GM18498 (cell line): ENCODE results near the gene ATF2.

Experiments
- ATAC-seq: cut with Tn5 transposase; IDR thresholded peaks from one replicate; pipeline ENCODE4 v1.9.1; 2021; ENCODE audit warnings: mild to moderate bottlenecking, moderate library complexity; ENCODE audit not compliant: unreplicated experiment

ATF2 gene

DNA sequence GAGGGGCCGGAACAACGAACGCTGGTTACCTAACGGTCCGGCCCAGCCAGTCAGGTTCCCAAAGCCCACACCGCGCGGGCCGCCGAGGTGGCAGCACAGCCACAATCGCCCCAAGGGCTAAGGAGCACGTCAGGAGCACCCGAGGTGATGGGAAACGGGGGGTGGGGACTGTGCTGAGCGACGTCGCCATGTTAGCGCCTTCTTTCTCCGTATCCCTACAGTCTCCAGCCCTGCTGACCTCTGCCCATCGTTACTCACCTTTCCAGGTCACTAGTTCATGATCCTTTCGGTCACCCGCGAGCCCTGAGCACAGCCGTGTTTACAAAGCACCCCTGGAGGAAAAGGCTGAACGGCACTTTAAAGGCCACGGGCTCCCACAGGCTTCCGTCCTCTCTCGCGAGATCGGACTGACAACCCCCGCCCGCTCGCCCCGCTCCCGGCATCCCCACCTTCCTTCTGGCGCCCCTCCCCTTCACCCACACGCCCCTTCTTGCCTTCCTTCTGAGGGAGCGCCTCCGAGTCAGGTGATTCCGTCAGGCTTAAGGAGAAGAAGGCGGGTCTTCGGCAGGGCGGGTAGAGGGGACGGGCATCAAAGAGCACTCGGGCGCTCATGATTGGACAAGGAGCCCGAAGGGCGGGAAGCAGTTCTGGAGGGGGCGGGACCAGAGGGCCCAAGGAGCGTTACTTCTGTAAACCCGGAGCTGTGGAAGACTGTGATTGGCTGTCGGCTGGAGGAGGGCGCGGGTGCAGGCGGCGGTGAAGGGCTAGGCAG is at the start of gene ATF2:
Gene ATF2, minus strand, starts transcription at position 412 of the 772 bp plus-strand sequence. CDS start 31,760 bp downstream, outside the sequence.
- ATAC-seq = peak; percentile 94

DNA sequence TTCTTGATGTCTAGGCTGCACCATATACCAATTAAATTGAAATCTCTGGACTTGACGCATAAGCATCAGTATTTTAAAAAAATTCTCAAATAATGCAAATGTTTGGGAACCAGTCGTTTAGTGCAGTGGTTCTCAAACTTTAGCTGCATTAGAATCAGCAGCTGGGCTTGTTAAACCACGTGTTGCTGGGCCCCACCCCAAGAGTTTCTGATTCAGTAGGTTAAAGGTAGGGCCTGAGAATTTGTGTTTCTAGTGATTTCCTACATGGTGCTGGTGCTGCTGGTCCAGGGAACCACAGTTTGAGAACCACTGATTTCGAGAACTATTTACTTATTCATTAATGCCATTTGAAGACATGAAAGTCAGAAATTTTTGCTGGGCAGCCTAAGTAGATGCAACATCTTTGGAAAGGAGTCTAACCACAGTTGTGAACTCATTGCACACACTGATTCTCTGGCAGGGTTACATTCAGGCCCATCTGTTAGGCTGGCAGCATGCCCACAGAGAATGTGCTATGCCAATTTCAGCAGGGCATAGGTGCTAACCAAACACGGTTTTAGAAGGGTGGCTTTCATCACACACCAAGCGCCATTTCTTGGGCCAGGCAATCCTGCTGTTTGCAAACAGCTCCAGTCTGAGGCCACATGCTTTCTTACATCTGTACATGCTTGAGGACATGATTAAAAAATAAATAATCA is 39.9 kb upstream of the ATF2 start:
- no peak for ATAC-seq

DNA sequence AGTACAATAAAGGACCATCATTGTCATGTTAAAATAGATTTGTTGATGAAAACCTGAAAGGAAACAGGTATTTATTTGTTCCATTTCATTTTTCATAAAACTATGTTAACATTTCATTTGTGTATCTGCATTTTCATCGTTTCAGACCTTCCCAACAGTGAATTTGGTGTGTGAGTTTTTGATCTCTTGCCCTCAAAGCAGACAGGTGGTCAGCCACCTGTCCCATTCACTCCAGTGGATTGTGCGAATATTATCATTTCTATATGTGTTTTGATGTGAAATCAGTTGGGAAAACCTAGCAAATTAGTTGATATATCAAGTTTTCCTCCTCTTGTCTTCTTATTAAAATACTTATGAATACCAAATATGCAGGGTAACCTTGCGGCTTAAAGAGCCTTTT is 38.9 kb upstream of the ATF2 start:
- ATAC-seq = no peak

DNA sequence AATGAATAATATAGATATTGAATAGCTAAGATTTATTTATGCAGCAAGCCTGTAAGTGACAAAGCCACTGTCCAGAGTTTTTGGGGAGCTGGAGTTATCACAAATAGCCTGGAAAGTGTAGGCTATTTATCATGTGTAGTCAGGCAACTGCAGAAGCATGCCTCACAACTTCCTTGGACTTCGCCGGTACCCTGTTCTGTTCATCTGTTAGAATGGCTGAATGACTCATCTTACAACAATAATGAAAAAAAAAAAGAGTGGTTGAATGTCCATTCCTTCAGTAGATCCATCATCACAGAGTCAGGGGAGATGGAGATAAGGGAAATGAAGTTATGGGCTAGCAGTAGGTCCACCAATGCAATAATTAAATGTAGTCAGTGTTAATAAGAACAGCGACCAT is 37.5 kb upstream of the ATF2 start:
- ATAC-seq = no peak

GRCh38 chr2:175203621-175204496 is 35.9 kb upstream of the ATF2 start:
- peak; percentile 86 for ATAC-seq

DNA sequence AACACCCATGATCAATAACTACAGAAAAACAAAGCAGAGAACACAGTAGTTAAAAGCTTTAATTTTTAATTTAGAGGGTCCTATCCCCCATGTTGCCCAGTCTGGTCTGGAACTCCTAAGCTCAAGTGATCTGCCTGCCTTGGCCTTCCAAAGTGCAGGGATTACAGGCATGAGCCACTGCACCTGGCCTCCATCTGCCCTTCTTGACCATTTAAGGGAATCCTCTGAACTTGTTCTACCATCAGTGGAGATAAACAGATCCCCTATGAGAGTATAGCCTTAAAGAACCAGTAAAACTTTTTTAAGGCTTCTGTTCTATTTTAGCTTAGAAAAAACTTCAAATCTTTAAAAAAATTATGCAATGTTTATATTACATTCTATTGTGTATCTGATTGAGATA is 27.0 kb upstream of the ATF2 start:
- no peak for ATAC-seq

DNA sequence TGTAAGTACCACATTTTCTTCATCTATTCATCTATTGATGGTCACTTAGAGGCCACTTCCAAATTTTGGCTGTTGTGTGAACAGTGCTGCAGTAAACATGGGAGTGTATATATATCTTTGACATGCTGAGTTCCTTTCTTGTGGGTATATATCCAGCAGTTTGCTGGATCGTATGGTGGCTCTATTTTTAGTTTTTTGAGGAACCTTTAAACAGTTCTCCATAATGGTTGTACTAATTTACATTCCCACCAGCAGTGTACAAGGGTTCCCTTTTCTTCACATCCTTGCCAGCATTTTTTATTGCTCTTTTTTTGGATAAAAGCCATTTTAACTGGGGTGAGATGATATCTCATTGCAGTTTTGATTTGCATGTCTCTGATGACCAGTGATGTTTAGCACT is 20.8 kb upstream of the ATF2 start:
- ATAC-seq = no peak

GRCh38 chr2:175187378-175187777 is 19.4 kb upstream of the ATF2 start:
- ATAC-seq = peak; percentile 87

DNA sequence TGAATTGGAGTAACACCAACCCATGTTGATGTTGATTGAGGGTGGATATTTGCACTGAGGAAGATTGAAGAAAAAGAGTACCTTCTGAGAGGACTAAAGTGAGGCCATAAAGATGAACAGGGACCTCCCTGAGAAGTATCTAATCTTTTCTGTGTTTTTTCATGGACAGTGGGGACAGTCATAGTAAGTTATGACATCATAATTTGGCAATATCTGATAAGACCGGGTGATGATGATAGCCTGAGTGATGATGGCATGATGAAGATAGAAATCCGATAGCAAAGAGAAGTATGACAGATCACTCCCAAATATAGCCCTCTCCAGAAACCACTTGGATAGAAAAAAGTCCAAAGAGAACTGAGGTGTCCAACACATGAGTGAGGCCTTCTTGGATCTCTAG is 15.7 kb upstream of the ATF2 start:
- ATAC-seq = no peak

DNA sequence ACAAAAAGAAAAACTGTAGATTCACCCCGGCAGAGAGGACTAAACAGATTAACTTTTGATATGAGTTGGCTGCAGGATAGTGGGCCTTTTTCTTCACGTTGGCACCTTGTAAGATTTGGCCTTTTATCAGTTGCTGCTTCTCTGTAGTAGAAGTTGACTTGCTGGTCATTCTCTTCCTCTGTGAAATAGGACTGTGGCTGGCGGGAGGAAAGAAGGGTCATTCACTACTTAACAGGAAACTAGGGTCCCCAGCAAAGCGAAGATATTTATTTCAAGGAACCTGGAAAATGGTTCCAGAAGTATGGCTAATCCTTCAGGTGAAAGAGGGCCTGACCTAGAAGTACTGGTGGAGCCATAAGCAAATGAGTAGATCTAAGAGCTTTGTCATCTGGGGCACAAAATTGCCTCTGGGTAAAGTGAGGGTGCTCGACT is 13.9 kb upstream of the ATF2 start:
- no peak for ATAC-seq

DNA sequence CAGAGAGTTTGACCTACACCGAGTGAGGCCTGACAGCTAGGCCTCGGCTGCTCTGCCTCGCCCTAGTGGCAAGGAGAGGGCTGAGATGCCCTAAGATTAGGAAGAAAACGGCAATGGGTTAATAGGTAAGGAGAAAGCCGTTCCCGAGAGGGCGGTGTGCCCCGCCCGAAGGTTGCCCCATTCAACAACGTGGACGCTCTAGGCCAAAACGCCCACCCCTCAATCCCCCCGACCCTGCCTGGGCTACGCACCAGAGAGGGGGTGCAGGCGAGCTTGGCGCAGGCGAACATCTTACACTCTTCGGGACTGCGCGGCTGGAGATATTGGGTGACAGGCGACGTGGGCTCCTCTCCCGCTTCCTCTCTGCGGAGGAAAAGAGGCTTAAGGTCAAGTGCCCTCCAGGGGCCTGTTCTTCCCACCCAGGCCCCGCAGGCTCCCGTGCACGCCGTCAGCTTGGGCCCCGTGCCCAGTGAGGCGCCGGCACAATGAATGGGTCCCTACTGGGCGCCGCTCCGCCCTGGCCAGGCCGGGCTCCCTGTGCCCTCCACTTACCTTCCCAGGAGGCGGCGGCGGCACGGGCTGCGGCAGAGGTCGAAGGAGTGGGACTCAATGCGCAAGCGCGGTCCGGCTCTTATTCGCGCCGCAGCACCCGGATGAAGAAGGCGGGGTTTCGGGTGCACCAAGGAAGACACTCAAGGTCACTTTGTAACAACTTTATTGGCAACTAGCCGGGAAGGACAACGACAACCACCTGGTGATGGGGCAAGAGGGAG is 13.3 kb upstream of the ATF2 start, which contains the start of gene ATP5MC3:
Gene ATP5MC3, minus strand, starts transcription at position 607 of the 773 bp plus-strand sequence. Its CDS starts 317 bp downstream, at position 290.
- ATAC-seq = peak; percentile 93

DNA sequence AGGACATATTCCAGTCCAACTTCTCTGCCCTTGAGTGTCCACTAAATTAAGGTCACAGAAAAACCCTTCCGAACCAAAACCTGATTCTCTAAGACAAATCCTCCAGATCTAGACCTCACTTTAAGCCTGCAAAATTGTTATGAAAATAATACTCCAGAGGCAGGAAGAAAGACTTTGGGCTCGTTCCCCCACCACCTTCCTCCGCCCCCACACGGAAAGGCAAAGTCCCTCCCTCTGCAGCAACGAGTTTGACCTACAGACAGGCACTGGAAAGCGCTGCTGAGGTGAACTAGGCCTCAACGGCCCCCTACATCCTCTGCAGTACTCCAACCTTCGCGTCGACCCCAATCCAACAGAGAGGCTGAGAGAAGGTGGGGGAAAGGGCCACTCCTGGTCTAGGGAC is 12.7 kb upstream of the ATF2 start:
- peak; percentile 54 for ATAC-seq

DNA sequence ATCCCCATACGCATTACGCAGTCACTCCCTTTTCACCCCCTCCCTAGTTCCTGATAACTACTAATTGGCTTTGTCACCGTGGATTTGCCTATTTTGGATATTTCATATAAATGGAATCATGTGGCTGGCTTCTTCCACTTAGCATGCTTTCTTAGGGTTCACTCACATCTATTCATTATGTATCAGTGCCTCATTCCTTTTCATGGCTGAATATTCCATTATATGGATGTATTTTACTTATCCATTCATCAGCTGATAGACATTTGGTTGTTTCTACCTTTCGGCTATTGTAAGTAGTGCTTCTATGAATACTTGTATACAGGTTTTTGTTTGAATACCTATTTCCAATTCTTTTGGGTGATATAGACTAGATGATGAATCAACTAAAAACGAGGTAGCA is 8.6 kb upstream of the ATF2 start:
- ATAC-seq = no peak

DNA sequence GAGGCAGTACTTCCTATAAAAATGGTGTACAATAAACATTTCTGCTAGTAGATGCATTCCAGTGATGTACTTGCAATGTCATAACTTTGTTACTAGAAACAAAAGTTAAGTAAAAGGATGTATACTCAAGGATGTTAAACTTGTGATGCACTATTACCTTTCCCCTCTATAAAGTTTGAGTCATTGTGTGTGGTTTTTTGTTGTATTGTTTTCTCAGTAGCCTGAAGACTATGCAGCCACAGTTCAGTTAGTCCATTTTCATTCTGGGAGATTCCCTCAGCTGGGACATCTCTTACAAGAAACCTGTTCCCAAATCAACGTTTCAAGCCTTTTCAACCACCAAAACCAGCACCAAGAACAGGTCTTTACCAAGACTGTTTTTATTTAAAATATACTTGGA is 7.9 kb upstream of the ATF2 start:
- no peak for ATAC-seq

GRCh38 chr2:175175320-175175719 is 7.3 kb upstream of the ATF2 start:
- ATAC-seq = no peak

DNA sequence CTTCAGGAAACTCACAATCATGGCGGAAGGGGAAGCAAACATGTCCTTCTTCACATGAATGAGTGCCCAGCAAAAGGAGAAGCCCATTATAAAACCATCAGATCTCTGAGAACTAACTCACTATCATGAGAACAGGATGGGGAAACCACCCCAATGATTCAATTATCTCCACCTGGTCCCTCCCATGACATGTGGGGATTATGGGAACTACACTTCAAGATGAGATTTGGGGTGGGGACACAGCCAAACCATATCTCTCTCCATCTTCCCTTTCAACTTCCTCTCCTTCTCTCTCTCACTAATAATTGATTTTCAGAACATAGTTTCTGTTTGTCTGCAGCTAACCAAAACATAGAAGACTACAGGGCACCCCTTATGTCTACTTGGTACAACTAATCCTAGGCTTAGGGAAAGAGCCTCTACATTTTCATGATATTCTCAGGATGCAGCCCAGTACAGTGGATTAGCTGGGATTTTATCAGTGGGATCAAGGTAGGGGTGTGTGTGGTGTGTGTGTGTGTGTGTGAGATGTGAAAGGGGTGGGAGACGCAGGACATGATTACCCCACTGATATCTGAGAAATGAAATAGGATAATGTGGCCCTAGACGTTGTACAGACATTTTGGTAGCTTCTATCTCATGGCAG is 2.8 kb upstream of the ATF2 start:
- no peak for ATAC-seq

DNA sequence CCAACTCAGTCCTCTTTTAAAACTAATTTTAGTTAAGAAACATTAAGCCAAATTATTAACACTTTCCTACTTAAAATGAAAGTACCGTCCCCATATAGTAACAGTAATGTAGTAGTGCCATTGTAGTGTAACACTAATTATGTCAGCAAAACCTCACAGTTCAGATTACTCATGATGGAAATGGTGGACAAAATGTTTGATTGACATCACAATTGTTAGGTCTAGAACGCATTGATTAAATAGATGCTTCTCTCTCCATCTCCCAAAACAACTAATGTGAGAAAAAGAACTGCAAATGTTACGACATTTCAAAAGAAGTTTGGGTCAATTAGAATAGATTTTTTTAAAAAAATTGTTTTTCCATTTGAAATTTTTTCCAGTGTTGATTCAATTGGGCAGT is 1.2 kb upstream of the ATF2 start:
- ATAC-seq = no peak

- peak; percentile 33 for ATAC-seq
These were observed 552 bp upstream of the ATF2 start for GRCh38 chr2:175168564-175168945.

DNA sequence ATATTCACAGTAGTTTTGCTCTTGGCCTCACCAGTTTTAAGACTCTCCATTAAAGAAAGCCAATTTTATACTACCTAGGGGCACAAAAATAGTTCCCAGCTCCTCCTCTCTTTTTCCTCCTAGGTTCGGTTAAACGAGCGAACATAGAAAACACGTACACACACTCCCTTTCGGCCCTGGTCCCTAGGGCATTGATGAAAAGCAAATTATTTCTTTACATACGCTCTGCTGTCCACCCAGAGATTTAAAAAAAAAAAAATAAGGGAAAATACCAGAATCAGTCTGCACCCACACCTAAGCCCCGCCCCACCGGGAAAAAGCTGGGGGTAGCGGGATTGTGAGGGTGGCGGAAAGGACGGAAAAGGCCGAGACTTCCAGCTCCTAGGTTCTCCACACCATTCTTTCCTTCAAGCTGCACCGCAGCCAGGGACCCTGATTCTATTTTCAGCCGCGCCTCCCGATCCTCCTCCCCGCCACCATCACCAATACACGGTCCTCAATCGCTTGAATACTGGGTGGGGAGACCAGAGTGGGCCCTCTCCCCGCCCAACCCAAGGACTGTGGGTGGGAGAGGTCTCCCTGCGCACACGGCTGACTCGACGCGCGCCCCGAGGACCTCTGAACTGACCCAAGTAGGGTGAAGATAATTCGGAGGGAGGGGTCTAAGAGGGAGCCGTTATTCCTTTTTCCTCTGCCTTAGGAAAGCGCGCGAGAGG is 769 bp downstream of the ATF2 start:
- ATAC-seq = peak; percentile 2
